Trophoblast cell (in vitro differentiated cells and primary cell): ENCODE data around the gene TBCA.

Experiments used
- DNase-seq, 2 donors: peaks; one replicate each; pipeline ENCODE4 v3.0.0-alpha.2; 2016
- H2AFZ ChIP-seq: 2 replicates; pipeline ENCODE4 v1.6.1; 2013; ENCODE audit warnings: low read length, moderate library complexity, mild to moderate bottlenecking; ENCODE audit not compliant: insufficient read depth, poor library complexity
- H2AK5ac ChIP-seq: 2 replicates; pipeline ENCODE4 v1.6.1; 2013; ENCODE audit warnings: mild to moderate bottlenecking, low read length
- H2BK120ac ChIP-seq: 2 replicates; pipeline ENCODE4 v1.6.1; 2013; ENCODE audit warnings: low read length, mild to moderate bottlenecking, moderate library complexity; ENCODE audit not compliant: insufficient read depth, poor library complexity
- H2BK12ac ChIP-seq: 2 replicates; pipeline ENCODE4 v1.6.1; 2013; ENCODE audit warnings: mild to moderate bottlenecking, low read length, moderate library complexity
- H2BK5ac ChIP-seq: 2 replicates; pipeline ENCODE4 v1.6.1; 2013; ENCODE audit warnings: low read length, low read depth, moderate library complexity, mild to moderate bottlenecking; ENCODE audit not compliant: poor library complexity
- H3K14ac ChIP-seq: 2 replicates; pipeline ENCODE4 v1.6.1; 2013; ENCODE audit warnings: mild to moderate bottlenecking, low read length
- H3K18ac ChIP-seq: 2 replicates; pipeline ENCODE4 v1.6.1; 2013; ENCODE audit warnings: mild to moderate bottlenecking, low read length
- H3K23ac ChIP-seq: 2 replicates; pipeline ENCODE4 v1.6.1; 2013; ENCODE audit warnings: low read length
- H3K27ac ChIP-seq: 2 replicates; pipeline ENCODE4 v1.5.1; 2013; ENCODE audit warnings: low read depth, mild to moderate bottlenecking, inconsistent platforms, low read length, moderate library complexity
- H3K27me3 ChIP-seq: 2 replicates; pipeline ENCODE4 v1.6.1; 2013; ENCODE audit warnings: inconsistent platforms, mild to moderate bottlenecking, low read length, moderate library complexity; ENCODE audit not compliant: insufficient read depth
- H3K36me3 ChIP-seq, 2 experiments: 1 replicate in 1 of 2; 2 replicates in 1 of 2; pipeline ENCODE4 v1.6.1; 2013; ENCODE audit warnings: low read length in 2 of 2, mild to moderate bottlenecking in 2 of 2, moderate library complexity in 1 of 2; ENCODE audit not compliant: insufficient read depth in 2 of 2, control insufficient read depth in 1 of 2
- H3K4ac ChIP-seq: 2 replicates; pipeline ENCODE4 v1.6.1; 2013; ENCODE audit warnings: low read depth, mild to moderate bottlenecking, low read length, moderate library complexity
- H3K4me1 ChIP-seq, 2 experiments: 1 replicate in 1 of 2; 2 replicates in 1 of 2; pipeline ENCODE4 v1.6.1; 2013; ENCODE audit warnings: low read length in 2 of 2, mild to moderate bottlenecking in 2 of 2, moderate library complexity in 1 of 2; ENCODE audit not compliant: insufficient read depth in 2 of 2, control insufficient read depth in 1 of 2
- H3K4me2 ChIP-seq: 2 replicates; pipeline ENCODE4 v1.6.1; 2013; ENCODE audit warnings: inconsistent platforms, mild to moderate bottlenecking, low read length, moderate library complexity
- H3K4me3 ChIP-seq: 2 replicates; pipeline ENCODE4 v1.5.1; 2013; ENCODE audit warnings: mild to moderate bottlenecking, low read depth, low read length, inconsistent platforms
- H3K79me1 ChIP-seq: one replicate; pipeline ENCODE4 v1.6.1; 2013; ENCODE audit warnings: low read length
- H3K79me2 ChIP-seq: 2 replicates; pipeline ENCODE4 v1.6.1; 2013; ENCODE audit warnings: low read length, mild to moderate bottlenecking; ENCODE audit not compliant: control insufficient read depth, insufficient read depth, poor library complexity
- H3K9ac ChIP-seq: 2 replicates; pipeline ENCODE4 v1.6.1; 2013; ENCODE audit warnings: mild to moderate bottlenecking, low read length
- H3K9me3 ChIP-seq: 2 replicates; pipeline ENCODE4 v1.6.1; 2013; ENCODE audit warnings: low read depth, mild to moderate bottlenecking, control low read depth, inconsistent platforms, low read length; ENCODE audit not compliant: insufficient read depth
- H4K12ac ChIP-seq: 2 replicates; pipeline ENCODE4 v1.6.1; 2013; ENCODE audit warnings: low read depth, mild to moderate bottlenecking, low read length, moderate library complexity
- H4K8ac ChIP-seq: 2 replicates; pipeline ENCODE4 v1.6.1; 2013; ENCODE audit warnings: low read depth, mild to moderate bottlenecking, low read length, moderate library complexity
- H4K91ac ChIP-seq: one replicate; pipeline ENCODE4 v1.6.1; 2013; ENCODE audit warnings: low read depth, mild to moderate bottlenecking, low read length, moderate library complexity
- WGBS: extraction: QIAGEN DNeasy Blood & Tissue Kit; methylation state at CpG from one replicate; pipeline ENCODE4 v1.1.7; 2013; ENCODE audit warnings: missing lambda C conversion rate; ENCODE audit not compliant: insufficient read length, insufficient coverage; ENCODE audit errors: extremely low coverage; 5-methylcytosine and 5-hydroxymethylcytosine counted together

The TBCA gene

GRCh38 chr5:77663090-77663863, 112.9 kb downstream of the TBCA start:
- Histone ChIP-seq H3K9me3 (no peaks in the 10 kb centered on the region), H3K14ac (no peak overlapping the region), H3K79me2 (no peaks in the 10 kb centered on the region), H3K36me3 (no peaks in the 10 kb centered on the region), H3K18ac (no peak overlapping the region), H4K91ac (no peak overlapping the region), H3K27me3 (no peaks in the 10 kb centered on the region), H2AFZ (no peak overlapping the region), H2BK12ac (no peak overlapping the region), H3K4me1 (no peaks in the 10 kb centered on the region), H3K4ac (no peak overlapping the region), H3K79me1 (no peaks in the 10 kb centered on the region), H3K9ac (no peak overlapping the region), H3K27ac (no peak overlapping the region), H2BK120ac (no peak overlapping the region), H3K4me3 (no peak overlapping the region), H3K4me2 (no peak overlapping the region), H4K12ac (no peak overlapping the region), H4K8ac (no peak overlapping the region), H3K23ac (no peak overlapping the region), H2AK5ac (no peak overlapping the region), H2BK5ac (no peak overlapping the region)
- DNase-seq: peak in 1 of 2 donors; percentile 7
- WGBS: no CpG with 5 or more reads among the region's 7 CpGs

- Histone ChIP-seq H3K36me3 (no peaks in the 10 kb centered on the region), H2BK5ac (no peak overlapping the region), H3K23ac (no peak overlapping the region), H3K4me2 (no peak overlapping the region), H3K79me2 (no peaks in the 10 kb centered on the region), H3K27ac (no peak overlapping the region), H3K79me1 (no peaks in the 10 kb centered on the region), H3K18ac (no peak overlapping the region), H3K14ac (no peak overlapping the region), H2AFZ (no peak overlapping the region), H2BK120ac (no peak overlapping the region), H3K4ac (no peak overlapping the region), H3K9me3 (no peaks in the 10 kb centered on the region), H3K4me3 (no peak overlapping the region), H4K8ac (no peak overlapping the region), H2BK12ac (no peak overlapping the region), H3K9ac (no peak overlapping the region), H2AK5ac (no peak overlapping the region), H3K4me1 (no peaks in the 10 kb centered on the region), H4K12ac (no peak overlapping the region), H3K27me3 (no peaks in the 10 kb centered on the region), H4K91ac (no peak overlapping the region)
- no peak for DNase-seq
These were observed 113.5 kb downstream of the TBCA start for GRCh38 chr5:77662635-77663034.

DNA sequence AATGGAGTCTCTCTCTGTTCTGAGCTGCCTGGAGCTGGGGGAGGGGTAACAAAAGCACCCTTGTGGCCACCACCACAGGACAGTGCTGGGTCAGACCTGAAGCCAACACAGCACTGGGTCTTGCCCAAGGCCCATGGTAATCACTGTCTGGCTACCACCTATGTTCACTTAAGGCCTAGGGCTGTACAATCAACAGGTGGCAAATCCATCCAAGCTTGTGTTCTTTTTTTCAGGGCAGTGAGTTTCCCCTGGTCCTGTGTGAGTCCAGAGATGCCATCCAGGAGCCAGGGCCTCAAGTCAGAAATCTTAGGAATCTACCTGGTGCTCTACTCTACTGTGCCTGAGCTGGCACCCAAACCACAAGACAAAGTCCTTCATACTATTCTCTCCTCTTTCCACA, 117.5 kb downstream of the TBCA start:
- no peaks in the 10 kb centered on the region for H3K9me3 ChIP-seq
- no peaks in the 10 kb centered on the region for H3K79me2 ChIP-seq
- DNase-seq: no peak
- H3K4me2 ChIP-seq: no peak overlapping the region
- no peak overlapping the region for H3K9ac ChIP-seq
- H2BK5ac ChIP-seq: no peak overlapping the region
- no peak overlapping the region for H3K18ac ChIP-seq
- no peak overlapping the region for H3K14ac ChIP-seq
- H2BK12ac ChIP-seq: no peak overlapping the region
- no peak overlapping the region for H2AK5ac ChIP-seq
- H3K36me3 ChIP-seq: no peaks in the 10 kb centered on the region
- H3K4me3 ChIP-seq: no peak overlapping the region
- no peak overlapping the region for H4K91ac ChIP-seq
- no peak overlapping the region for H3K27ac ChIP-seq
- H2AFZ ChIP-seq: no peak overlapping the region
- H3K27me3 ChIP-seq: no peaks in the 10 kb centered on the region
- no peaks in the 10 kb centered on the region for H3K4me1 ChIP-seq
- no peak overlapping the region for H2BK120ac ChIP-seq
- no peak overlapping the region for H4K8ac ChIP-seq
- no peak overlapping the region for H3K4ac ChIP-seq
- H4K12ac ChIP-seq: no peak overlapping the region
- H3K23ac ChIP-seq: no peak overlapping the region
- H3K79me1 ChIP-seq: no peaks in the 10 kb centered on the region

- no peak overlapping the region for H4K8ac ChIP-seq
- H2AK5ac ChIP-seq: no peak overlapping the region
- H3K9me3 ChIP-seq: peaks cover 1% of the 10 kb centered on the region
- H3K9ac ChIP-seq: no peak overlapping the region
- no peak for DNase-seq
- no peak overlapping the region for H2AFZ ChIP-seq
- H3K27ac ChIP-seq: no peak overlapping the region
- no peak overlapping the region for H4K12ac ChIP-seq
- H3K4me3 ChIP-seq: no peak overlapping the region
- H3K4me2 ChIP-seq: no peak overlapping the region
- H3K23ac ChIP-seq: no peak overlapping the region
- no peak overlapping the region for H3K4ac ChIP-seq
- H3K14ac ChIP-seq: no peak overlapping the region
- no CpG with 5 or more reads among the region's 2 CpGs for WGBS
- no peaks in the 10 kb centered on the region for H3K36me3 ChIP-seq
- H2BK120ac ChIP-seq: no peak overlapping the region
- H3K4me1 ChIP-seq: no peaks in the 10 kb centered on the region
- no peaks in the 10 kb centered on the region for H3K79me1 ChIP-seq
- H3K27me3 ChIP-seq: peaks cover 7% of the 10 kb centered on the region
- no peak overlapping the region for H3K18ac ChIP-seq
- no peak overlapping the region for H2BK12ac ChIP-seq
- no peak overlapping the region for H4K91ac ChIP-seq
- no peak overlapping the region for H2BK5ac ChIP-seq
- H3K79me2 ChIP-seq: no peaks in the 10 kb centered on the region
These were observed 124.8 kb downstream of the TBCA start for GRCh38 chr5:77651343-77651742.
